ENCODE measurements around the gene DDX52.

GRCh38 chr17:37659925-37660324 is 16.7 kb upstream of the DDX52 start:
- TF ChIP-seq, protein P1, sequence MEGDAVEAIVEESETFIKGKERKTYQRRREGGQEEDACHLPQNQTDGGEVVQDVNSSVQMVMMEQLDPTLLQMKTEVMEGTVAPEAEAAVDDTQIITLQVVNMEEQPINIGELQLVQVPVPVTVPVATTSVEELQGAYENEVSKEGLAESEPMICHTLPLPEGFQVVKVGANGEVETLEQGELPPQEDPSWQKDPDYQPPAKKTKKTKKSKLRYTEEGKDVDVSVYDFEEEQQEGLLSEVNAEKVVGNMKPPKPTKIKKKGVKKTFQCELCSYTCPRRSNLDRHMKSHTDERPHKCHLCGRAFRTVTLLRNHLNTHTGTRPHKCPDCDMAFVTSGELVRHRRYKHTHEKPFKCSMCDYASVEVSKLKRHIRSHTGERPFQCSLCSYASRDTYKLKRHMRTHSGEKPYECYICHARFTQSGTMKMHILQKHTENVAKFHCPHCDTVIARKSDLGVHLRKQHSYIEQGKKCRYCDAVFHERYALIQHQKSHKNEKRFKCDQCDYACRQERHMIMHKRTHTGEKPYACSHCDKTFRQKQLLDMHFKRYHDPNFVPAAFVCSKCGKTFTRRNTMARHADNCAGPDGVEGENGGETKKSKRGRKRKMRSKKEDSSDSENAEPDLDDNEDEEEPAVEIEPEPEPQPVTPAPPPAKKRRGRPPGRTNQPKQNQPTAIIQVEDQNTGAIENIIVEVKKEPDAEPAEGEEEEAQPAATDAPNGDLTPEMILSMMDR (IDR thresholded peaks at IDR 0.05; ENCODE audit: low read depth, low read length, poor library complexity, severe bottlenecking), result no peak
- TF ChIP-seq EZH2phosphoT487 (IDR thresholded peaks at IDR 0.05; ENCODE audit: borderline replicate concordance, low read length), result no peak
